Breast epithelium (tissue), 4 donors: Measurements from ENCODE around the gene HNRNPA1L2. TPM values are rescaled to one million over a fixed set of nuclear protein-coding genes. Genes with fewer than 3 reads are reported as not detected.
"Not testable (repeated sequence)": the region's sequence is repeated elsewhere in the genome, so short reads cannot be mapped to it uniquely, and the experiment has no call there.

Experiments used
- DNase-seq, 2 donors: peaks; one replicate each; pipeline ENCODE4 v3.0.0-alpha.2; 2019; ENCODE audit warnings: low spot score in 2 of 2
- H3K27ac ChIP-seq, 2 donors: fragments of 200-600 bp; sonication (generic) in 1 of 2; one replicate each; pipeline ENCODE4 v1.5.1; 2016 to 2019; ENCODE audit warnings: mild to moderate bottlenecking in 1 of 2
- H3K27me3 ChIP-seq, 2 donors: fragments of 200-600 bp; sonication (generic) in 1 of 2; one replicate each; pipeline versions ENCODE4 v1.5.1 to v1.6.0; 2017 to 2019; ENCODE audit warnings: control low read depth in 1 of 2, mild to moderate bottlenecking in 1 of 2
- H3K36me3 ChIP-seq: fragments of 200-600 bp; one replicate; pipeline ENCODE4 v1.5.1; 2019
- H3K4me1 ChIP-seq, 2 donors: fragments of 200-600 bp; sonication (generic); one replicate each; pipeline ENCODE4 v1.5.1; 2016 to 2019; ENCODE audit warnings: control low read depth in 1 of 2
- H3K4me3 ChIP-seq, 3 donors: fragments of 200-600 bp; sonication (generic); 1 replicate in 2 of 3; 2 replicates in 1 of 3; pipeline ENCODE4 v1.5.1; 2016 to 2019; ENCODE audit warnings: mild to moderate bottlenecking in 3 of 3, moderate library complexity in 2 of 3
- H3K9me3 ChIP-seq, 2 donors: fragments of 200-600 bp; sonication (generic) in 1 of 2; one replicate each; pipeline ENCODE4 v1.5.1; 2016 to 2019; ENCODE audit warnings: control low read depth in 1 of 2
- CTCF ChIP-seq, 3 donors: fragments of 450-650 bp; IDR thresholded peaks; one replicate each; pipeline ENCODE4 v1.5.1; 2016 to 2017; ENCODE audit warnings: antibody characterized with exemption in 3 of 3, mild to moderate bottlenecking in 3 of 3, moderate library complexity in 3 of 3
- POLR2A ChIP-seq: fragments of 450-650 bp; IDR thresholded peaks from one replicate; pipeline ENCODE4 v1.6.1; 2016; ENCODE audit warnings: antibody characterized with exemption, mild to moderate bottlenecking, moderate library complexity
- POLR2AphosphoS5 ChIP-seq, 3 donors: sonication (generic); formaldehyde crosslinking; IDR thresholded peaks; one replicate each; pipeline ENCODE4 v1.6.1; 2017; ENCODE audit warnings: antibody characterized with exemption in 3 of 3
- intact Hi-C: fragments of 100-400 bp; cut with DNase I; formaldehyde crosslinking; loops from one replicate; pipeline ENCODE4 v1.15.1; 2023; ENCODE audit warnings: low total_unique reads
- total RNA-seq, 3 donors: library from RNA; depleted of rRNA; stranded (reverse); fragments of >200 nt; gene quantifications; one replicate each; pipeline ENCODE4 v1.1.0, GENCODE V29; 2016

HNRNPA1L2 gene
- 1 to 10 TPM; 2.4 to 5.7 (median 4.9) TPM for total RNA-seq

GRCh38 chr13:52642131-52642530, at the start of gene HNRNPA1L2:
TSS of gene HNRNPA1L2 (plus strand) at chr13:52642431. CDS start at chr13:52642493, 62 bp downstream.
- Histone ChIP-seq H3K4me3 (no peak within 1 kb of the TSS), H3K27ac (no peak within 1 kb of the TSS), H3K9me3 (no peaks in the 10 kb centered on the region), H3K27me3 (no peaks in the 10 kb centered on the region), H3K36me3 (no peaks in the 10 kb centered on the region), H3K4me1 (no peaks in the 10 kb centered on the region)
- TF ChIP-seq POLR2AphosphoS5 (IDR thresholded peaks at IDR 0.05) (no peak), POLR2A (no peak), CTCF (IDR thresholded peaks at IDR 0.05) (no peak)
- intact Hi-C loops: loop anchor here (5.0 kb wide), 1 partner anchor 250 kb away; no protein-coding TSS in a partner anchor
- DNase-seq: no peak

- H3K27ac ChIP-seq, H3K27me3 ChIP-seq, DNase-seq, H3K9me3 ChIP-seq, H3K4me1 ChIP-seq, H3K4me3 ChIP-seq, H3K36me3 ChIP-seq, intact Hi-C loops: not testable (repeated sequence)
Observed at GRCh38 chr13:52593175-52593574, 49.1 kb upstream of the HNRNPA1L2 start.

- H3K4me3 ChIP-seq, H3K9me3 ChIP-seq, H3K4me1 ChIP-seq, H3K27me3 ChIP-seq, DNase-seq, H3K36me3 ChIP-seq, H3K27ac ChIP-seq, intact Hi-C loops: not testable (repeated sequence)
Observed at GRCh38 chr13:52593812-52594211, 48.4 kb upstream of the HNRNPA1L2 start.

GRCh38 chr13:52594295-52594694, 47.9 kb upstream of the HNRNPA1L2 start:
- H3K27ac ChIP-seq, H3K27me3 ChIP-seq, H3K36me3 ChIP-seq, intact Hi-C loops, DNase-seq, H3K4me3 ChIP-seq, H3K4me1 ChIP-seq, H3K9me3 ChIP-seq: not testable (repeated sequence)

GRCh38 chr13:52597676-52598075, 44.6 kb upstream of the HNRNPA1L2 start:
- H3K9me3 ChIP-seq: no peaks in the 10 kb centered on the region
- TF ChIP-seq POLR2A: no peak
- TF ChIP-seq POLR2AphosphoS5 (IDR thresholded peaks at IDR 0.05): no peak
- no peak for TF ChIP-seq CTCF (IDR thresholded peaks at IDR 0.05)
- no peaks in the 10 kb centered on the region for H3K27me3 ChIP-seq
- H3K4me3 ChIP-seq: no peak overlapping the region
- H3K36me3 ChIP-seq: no peaks in the 10 kb centered on the region
- H3K4me1 ChIP-seq: no peaks in the 10 kb centered on the region
- intact Hi-C loops: no loop called here
- no peak overlapping the region for H3K27ac ChIP-seq
- DNase-seq: no peak

GRCh38 chr13:52599037-52599847, 43.0 kb upstream of the HNRNPA1L2 start:
- no peaks in the 10 kb centered on the region for H3K27me3 ChIP-seq
- H3K4me1 ChIP-seq: no peaks in the 10 kb centered on the region
- H3K36me3 ChIP-seq: no peaks in the 10 kb centered on the region
- DNase-seq: peak in 1 of 2 donors; percentile 40
- intact Hi-C loops: no loop called here
- peak overlapping the region; percentile 59 to 86 (median 60) for H3K4me3 ChIP-seq
- H3K27ac ChIP-seq: peak overlapping the region; percentile 74 to 94
- no peaks in the 10 kb centered on the region for H3K9me3 ChIP-seq
- TF ChIP-seq POLR2A (no peak), POLR2AphosphoS5 (IDR thresholded peaks at IDR 0.05) (no peak), CTCF (IDR thresholded peaks at IDR 0.05) (no peak)
